Fibroblast of lung (primary cell): Measurements from ENCODE around the gene MARVELD1. TPM values are rescaled to one million over a fixed set of nuclear protein-coding genes. Genes with fewer than 3 reads are reported as not detected.

Experiments
- DNase-seq, 2 donors: peaks; one replicate each; pipeline versions ENCODE4 v3.0.0 to v3.0.0-alpha.2; 2010; ENCODE audit warnings: low read depth in 2 of 2
- H2AFZ ChIP-seq: 2 replicates; pipeline ENCODE4 v1.5.1; 2012; ENCODE audit warnings: low read length, control low read depth, inconsistent platforms
- H3K27ac ChIP-seq: 2 replicates; pipeline ENCODE4 v1.5.1; 2011; ENCODE audit warnings: low read length, control low read depth; ENCODE audit not compliant: insufficient read depth
- H3K27me3 ChIP-seq: 2 replicates; pipeline ENCODE4 v1.5.1; 2011; ENCODE audit warnings: mild to moderate bottlenecking, low read length; ENCODE audit not compliant: control insufficient read depth, insufficient read depth
- H3K36me3 ChIP-seq: 2 replicates; pipeline ENCODE4 v1.5.1; 2011; ENCODE audit warnings: low read length; ENCODE audit not compliant: control insufficient read depth, insufficient read depth
- H3K4me1 ChIP-seq: 2 replicates; pipeline ENCODE4 v1.5.1; 2011; ENCODE audit warnings: low read length; ENCODE audit not compliant: control insufficient read depth, insufficient read depth; ENCODE audit errors: extremely low read depth
- H3K4me2 ChIP-seq: 2 replicates; pipeline ENCODE4 v1.5.1; 2011; ENCODE audit warnings: low read length, control low read depth; ENCODE audit not compliant: insufficient read depth; ENCODE audit errors: extremely low read depth
- H3K4me3 ChIP-seq, 4 experiments: fragments of 200-600 bp in 1 of 4; sonication (generic) in 1 of 4; replicated peaks in 1 of 4; 2 replicates each; pipeline ENCODE4 v1.5.1; 2011 to 2016; ENCODE audit warnings: low read length in 4 of 4, low read depth in 3 of 4, mild to moderate bottlenecking in 3 of 4, control low read depth in 2 of 4, inconsistent platforms in 1 of 4, mixed read lengths in 1 of 4; ENCODE audit not compliant: insufficient read depth in 1 of 4; ENCODE audit errors: control extremely low read depth in 1 of 4
- H3K79me2 ChIP-seq: 2 replicates; pipeline ENCODE4 v1.5.1; 2012; ENCODE audit warnings: mild to moderate bottlenecking, low read length, inconsistent platforms; ENCODE audit not compliant: control insufficient read depth, insufficient read depth
- H3K9ac ChIP-seq: 2 replicates; pipeline ENCODE4 v1.5.1; 2011; ENCODE audit warnings: mild to moderate bottlenecking, low read length, control low read depth; ENCODE audit not compliant: insufficient read depth
- H3K9me3 ChIP-seq: 2 replicates; pipeline ENCODE4 v1.5.1; 2012; ENCODE audit warnings: low read depth, low read length; ENCODE audit not compliant: control insufficient read depth, insufficient read depth
- H4K20me1 ChIP-seq: 2 replicates; pipeline ENCODE4 v1.5.1; 2011; ENCODE audit warnings: low read length; ENCODE audit not compliant: control insufficient read depth, insufficient read depth; ENCODE audit errors: extremely low read depth
- EZH2 ChIP-seq: IDR thresholded peaks from 2 replicates; pipeline ENCODE4 v1.5.1; 2012; ENCODE audit warnings: low read length, control low read depth, mild to moderate bottlenecking; ENCODE audit errors: missing control alignments
- polyA plus RNA-seq, 2 donors: library from polyadenylated mRNA; depleted of rRNA in 1 of 2; stranded (reverse) in 1 of 2; unstranded in 1 of 2; fragments of >200 nt; gene quantifications; 2 replicates each; pipeline ENCODE4 v1.2.1, GENCODE V29; 2011 to 2012; ENCODE audit warnings: missing spikeins in 1 of 2
- total RNA-seq: library from RNA; depleted of rRNA; stranded (reverse); fragments of >200 nt; gene quantifications from 2 replicates; pipeline ENCODE4 v1.2.1, GENCODE V29; 2014
- TF ChIP-seq, protein P1 (sequence below), 2 donors: IDR thresholded peaks in 1 of 2; conservative IDR thresholded peaks in 1 of 2; 1 replicate in 1 of 2; 2 replicates in 1 of 2; pipeline ENCODE4 v1.5.1; 2011 to 2012; ENCODE audit warnings: low read length in 2 of 2, control low read depth in 1 of 2, inconsistent platforms in 1 of 2, low read depth in 1 of 2, mild to moderate bottlenecking in 1 of 2

MARVELD1 gene
- total and polyA plus RNA-seq, 2 donors (not counting 1 experiment from before 2014, with no cell fraction given) = 16.3 to 132 TPM

DNA sequence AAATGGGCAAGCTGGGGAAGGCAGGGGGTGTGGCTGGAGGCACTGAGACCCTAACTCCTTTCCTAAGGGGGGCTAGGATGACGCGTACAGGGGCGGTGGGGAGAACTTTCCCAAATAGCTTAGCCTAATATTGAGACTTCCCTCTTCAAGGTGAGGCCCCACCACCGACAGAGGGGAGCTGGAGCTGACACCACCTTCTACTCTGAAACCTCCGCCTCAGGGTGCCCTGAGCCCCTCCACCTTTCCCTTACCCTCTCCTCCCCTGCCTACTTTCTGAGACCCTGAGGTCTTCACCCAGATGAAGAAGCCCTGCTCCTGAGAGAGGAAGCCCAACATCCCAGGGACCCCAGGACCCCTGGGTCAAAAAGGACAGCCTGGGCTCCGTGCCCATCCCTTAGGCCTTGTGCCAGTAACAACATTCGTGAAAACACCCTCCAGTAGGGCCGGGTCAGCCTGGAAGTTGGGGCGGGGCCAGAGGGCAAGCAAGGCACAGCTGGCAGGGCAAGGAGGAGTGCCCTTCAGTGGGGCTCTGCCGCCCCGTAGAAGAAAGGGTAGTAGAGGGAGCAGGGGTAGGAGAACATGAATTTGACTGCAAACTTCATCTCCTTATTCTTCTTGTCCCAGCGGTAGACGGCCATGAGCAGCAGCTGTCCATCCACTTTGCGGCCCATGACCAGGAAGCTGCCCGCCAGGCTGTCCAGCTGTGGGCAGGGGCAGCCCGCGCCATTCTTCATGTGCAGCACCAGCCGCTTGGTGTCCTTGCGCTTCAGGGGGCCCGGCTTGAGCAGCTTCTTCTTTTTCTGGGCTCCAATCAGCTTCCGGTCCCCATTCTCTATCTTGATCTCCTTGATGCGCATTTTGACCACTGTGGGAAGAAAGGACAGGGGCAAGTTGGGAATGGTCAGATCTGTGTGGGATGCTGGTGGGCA, 53.7 kb downstream of the MARVELD1 start:
- H3K9me3 ChIP-seq = no peaks in the 10 kb centered on the region
- DNase-seq = no peak
- TF ChIP-seq, protein P1, sequence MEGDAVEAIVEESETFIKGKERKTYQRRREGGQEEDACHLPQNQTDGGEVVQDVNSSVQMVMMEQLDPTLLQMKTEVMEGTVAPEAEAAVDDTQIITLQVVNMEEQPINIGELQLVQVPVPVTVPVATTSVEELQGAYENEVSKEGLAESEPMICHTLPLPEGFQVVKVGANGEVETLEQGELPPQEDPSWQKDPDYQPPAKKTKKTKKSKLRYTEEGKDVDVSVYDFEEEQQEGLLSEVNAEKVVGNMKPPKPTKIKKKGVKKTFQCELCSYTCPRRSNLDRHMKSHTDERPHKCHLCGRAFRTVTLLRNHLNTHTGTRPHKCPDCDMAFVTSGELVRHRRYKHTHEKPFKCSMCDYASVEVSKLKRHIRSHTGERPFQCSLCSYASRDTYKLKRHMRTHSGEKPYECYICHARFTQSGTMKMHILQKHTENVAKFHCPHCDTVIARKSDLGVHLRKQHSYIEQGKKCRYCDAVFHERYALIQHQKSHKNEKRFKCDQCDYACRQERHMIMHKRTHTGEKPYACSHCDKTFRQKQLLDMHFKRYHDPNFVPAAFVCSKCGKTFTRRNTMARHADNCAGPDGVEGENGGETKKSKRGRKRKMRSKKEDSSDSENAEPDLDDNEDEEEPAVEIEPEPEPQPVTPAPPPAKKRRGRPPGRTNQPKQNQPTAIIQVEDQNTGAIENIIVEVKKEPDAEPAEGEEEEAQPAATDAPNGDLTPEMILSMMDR (conservative IDR thresholded peaks at IDR 0.05 in 1 of 2, IDR thresholded peaks at IDR 0.05 in 1 of 2; ENCODE audit: low read depth in 1 of 2, low read length in 2 of 2) = no peak
- no peak for TF ChIP-seq EZH2

More for the DNA sequence above, 53.7 kb downstream of the MARVELD1 start:
- Histone ChIP-seq H3K9ac (no peak overlapping the region), H3K27me3 (peaks cover 9% of the 10 kb centered on the region), H2AFZ (no peak overlapping the region), H3K79me2 (no peaks in the 10 kb centered on the region), H3K27ac (no peak overlapping the region), H3K4me2 (no peak overlapping the region), H3K4me3 (no peak overlapping the region), H3K4me1 (no peaks in the 10 kb centered on the region), H4K20me1 (no peaks in the 10 kb centered on the region), H3K36me3 (no peaks in the 10 kb centered on the region)

Other genes starting within 250 kb of the MARVELD1 start
- 43.7 and 64.7 TPM in 2 replicates for gene MMS19, start 215.3 kb upstream of the MARVELD1 start, total RNA-seq
- gene MMS19, start 215.3 kb upstream of the MARVELD1 start, polyA plus RNA-seq = 44.7 and 53.9 TPM in 2 replicates
- 20.3 and 22.0 TPM in 2 replicates for gene UBTD1, start 214.8 kb upstream of the MARVELD1 start, total RNA-seq
- gene UBTD1, start 214.8 kb upstream of the MARVELD1 start, polyA plus RNA-seq = 10.7 and 15.0 TPM in 2 replicates
- gene ANKRD2, start 141.0 kb upstream of the MARVELD1 start, total RNA-seq = 1.8 TPM in 2 replicates
- 0.26 and 0.47 TPM in 2 replicates for gene ANKRD2, start 141.0 kb upstream of the MARVELD1 start, polyA plus RNA-seq
- gene HOGA1, start 129.3 kb upstream of the MARVELD1 start, total RNA-seq = 1.0 and 1.5 TPM in 2 replicates
- gene HOGA1, start 129.3 kb upstream of the MARVELD1 start, polyA plus RNA-seq = 0.58 and 0.79 TPM in 2 replicates
- not detected in 2 replicates for gene C10orf62, start 124.0 kb upstream of the MARVELD1 start, total RNA-seq
- gene C10orf62, start 124.0 kb upstream of the MARVELD1 start, polyA plus RNA-seq = not detected in 2 replicates
- gene MORN4, start 80.2 kb upstream of the MARVELD1 start, total RNA-seq = 6.4 and 13.4 TPM in 2 replicates
- gene MORN4, start 80.2 kb upstream of the MARVELD1 start, polyA plus RNA-seq = 11.0 and 13.2 TPM in 2 replicates
- 16.4 and 26.6 TPM in 2 replicates for gene PI4K2A, start 73.1 kb upstream of the MARVELD1 start, total RNA-seq
- 30.7 and 47.2 TPM in 2 replicates for gene PI4K2A, start 73.1 kb upstream of the MARVELD1 start, polyA plus RNA-seq
- 31.8 and 77.5 TPM in 2 replicates for gene AVPI1, start 26.5 kb upstream of the MARVELD1 start, total RNA-seq
- gene AVPI1, start 26.5 kb upstream of the MARVELD1 start, polyA plus RNA-seq = 14.3 and 14.9 TPM in 2 replicates
- 16.9 and 22.1 TPM in 2 replicates for gene ZFYVE27, start 23.4 kb downstream of the MARVELD1 start, total RNA-seq
- gene ZFYVE27, start 23.4 kb downstream of the MARVELD1 start, polyA plus RNA-seq = 7.7 and 8.3 TPM in 2 replicates
- gene SFRP5, start 58.3 kb downstream of the MARVELD1 start, total RNA-seq = not detected in 2 replicates
- not detected in 2 replicates for gene SFRP5, start 58.3 kb downstream of the MARVELD1 start, polyA plus RNA-seq
- gene GOLGA7B, start 136.1 kb downstream of the MARVELD1 start, total RNA-seq = under 0.01 TPM in 1 of 2 replicates, not detected in the other
- gene GOLGA7B, start 136.1 kb downstream of the MARVELD1 start, polyA plus RNA-seq = not detected in 2 replicates